22Rv1 (cell line): ENCODE results near the gene GNL1.

Experiments
- H3K27ac ChIP-seq: fragments of 450-650 bp; 2 replicates; pipeline ENCODE4 v1.5.1; 2017
- ZFX ChIP-seq: fragments of 450-650 bp; IDR thresholded peaks from 2 replicates; pipeline ENCODE4 v1.6.1; 2017; ENCODE audit warnings: antibody characterized with exemption, borderline replicate concordance
- TF ChIP-seq, protein P1 (sequence below): fragments of 450-650 bp; IDR thresholded peaks from 2 replicates; pipeline ENCODE4 v1.5.1; 2017; ENCODE audit warnings: mild to moderate bottlenecking

The GNL1 gene

DNA sequence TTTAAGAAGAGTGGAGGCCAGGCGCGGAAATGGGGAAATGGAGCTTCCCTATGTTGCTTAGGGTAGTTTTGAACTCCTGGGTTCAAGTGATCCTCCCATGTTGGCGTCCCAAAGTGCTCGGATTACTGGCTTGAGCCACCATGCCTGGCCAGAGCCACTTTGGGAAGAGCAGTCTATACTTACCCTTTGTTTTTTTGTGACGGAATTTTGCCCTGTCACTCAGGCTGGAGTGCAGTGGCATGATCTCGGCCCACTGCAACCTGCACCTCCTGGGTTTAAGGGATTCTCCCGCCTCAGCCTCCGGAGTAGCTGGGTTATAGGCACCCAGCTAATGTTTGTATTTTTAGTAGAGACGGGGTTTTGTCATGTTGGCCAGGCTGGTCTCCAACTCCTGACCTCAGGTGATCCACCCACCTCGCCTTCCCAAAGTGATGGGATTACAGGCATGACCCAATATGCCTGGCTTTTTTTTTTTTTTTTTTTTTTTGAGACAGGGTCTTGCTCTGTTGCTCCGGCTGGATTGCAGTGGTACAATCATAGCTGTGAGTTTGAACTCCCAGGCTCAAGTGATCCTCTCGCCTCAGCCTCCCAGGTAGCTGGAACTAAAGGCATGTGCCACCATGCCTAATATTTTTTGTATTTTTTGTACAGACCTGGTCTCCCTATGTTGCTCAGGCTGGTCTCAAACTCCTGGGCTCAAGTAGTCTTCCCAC, 42.8 kb upstream of the GNL1 start:
- peak overlapping the region; percentile 36 for H3K27ac ChIP-seq
- no peak for TF ChIP-seq ZFX
- TF ChIP-seq, protein P1, sequence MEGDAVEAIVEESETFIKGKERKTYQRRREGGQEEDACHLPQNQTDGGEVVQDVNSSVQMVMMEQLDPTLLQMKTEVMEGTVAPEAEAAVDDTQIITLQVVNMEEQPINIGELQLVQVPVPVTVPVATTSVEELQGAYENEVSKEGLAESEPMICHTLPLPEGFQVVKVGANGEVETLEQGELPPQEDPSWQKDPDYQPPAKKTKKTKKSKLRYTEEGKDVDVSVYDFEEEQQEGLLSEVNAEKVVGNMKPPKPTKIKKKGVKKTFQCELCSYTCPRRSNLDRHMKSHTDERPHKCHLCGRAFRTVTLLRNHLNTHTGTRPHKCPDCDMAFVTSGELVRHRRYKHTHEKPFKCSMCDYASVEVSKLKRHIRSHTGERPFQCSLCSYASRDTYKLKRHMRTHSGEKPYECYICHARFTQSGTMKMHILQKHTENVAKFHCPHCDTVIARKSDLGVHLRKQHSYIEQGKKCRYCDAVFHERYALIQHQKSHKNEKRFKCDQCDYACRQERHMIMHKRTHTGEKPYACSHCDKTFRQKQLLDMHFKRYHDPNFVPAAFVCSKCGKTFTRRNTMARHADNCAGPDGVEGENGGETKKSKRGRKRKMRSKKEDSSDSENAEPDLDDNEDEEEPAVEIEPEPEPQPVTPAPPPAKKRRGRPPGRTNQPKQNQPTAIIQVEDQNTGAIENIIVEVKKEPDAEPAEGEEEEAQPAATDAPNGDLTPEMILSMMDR: no peak

DNA sequence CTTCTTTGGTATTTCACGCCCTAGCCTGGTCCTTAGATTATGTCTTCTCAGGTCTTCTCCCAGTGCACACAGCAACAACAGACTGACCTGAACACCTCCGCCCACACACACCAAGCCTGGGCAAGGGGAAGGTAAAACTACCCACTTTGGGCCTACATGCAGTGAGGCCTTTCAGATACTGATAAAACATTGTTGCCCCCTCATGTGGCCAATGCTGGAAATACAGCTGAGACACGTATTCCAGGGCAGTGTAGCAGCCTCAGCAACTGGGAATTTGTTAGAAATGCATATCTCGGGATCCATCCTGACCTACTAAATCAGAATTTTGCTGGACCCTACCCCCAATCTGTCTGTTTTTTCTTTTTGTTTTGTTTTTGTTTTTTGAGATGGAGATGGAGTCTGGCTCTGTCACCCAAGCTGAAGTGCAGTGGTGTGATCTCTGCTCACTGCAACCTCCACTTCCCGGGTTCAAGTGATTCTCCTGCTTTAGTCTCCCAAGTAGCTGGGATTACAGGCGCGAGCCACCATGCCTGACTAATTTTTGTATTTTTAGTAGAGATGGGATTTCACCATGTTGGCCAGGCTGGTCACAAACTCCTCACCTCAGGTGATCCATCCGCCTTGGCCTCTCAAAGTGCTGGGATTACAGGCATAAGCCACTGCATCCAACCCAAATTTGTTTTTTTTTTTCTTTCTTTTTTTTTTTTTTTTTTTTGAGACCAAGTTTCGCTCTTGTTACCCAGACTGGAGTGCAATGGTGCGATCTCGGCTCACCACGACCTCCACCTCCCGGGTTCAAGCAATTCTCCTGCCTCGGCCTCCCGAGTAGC, 41.2 kb upstream of the GNL1 start:
- H3K27ac ChIP-seq: 0 out of 2 replicates have a peak overlapping the region, but pooled peaks have one; percentile 10
- TF ChIP-seq, protein P1: peak; percentile 86

DNA sequence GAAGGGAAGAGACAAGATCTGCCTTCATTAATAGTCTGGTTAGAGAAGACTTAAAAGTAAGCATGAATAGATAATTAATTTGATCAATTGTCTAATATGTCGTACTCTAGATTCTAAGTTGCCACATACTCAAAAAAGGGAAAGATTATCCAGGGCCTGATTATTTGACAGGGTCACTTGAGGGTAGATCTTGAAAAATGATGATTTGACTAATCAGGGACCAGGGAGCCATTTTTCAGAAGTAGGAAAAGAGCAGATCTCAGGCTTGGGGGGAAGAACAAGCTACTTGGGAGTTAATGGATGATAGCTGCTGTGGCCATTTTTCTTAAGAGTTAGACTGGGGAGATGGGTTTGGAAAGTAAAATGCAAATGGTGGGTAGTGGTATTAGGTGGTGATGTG, 36.0 kb upstream of the GNL1 start:
- TF ChIP-seq, protein P1: no peak
- TF ChIP-seq ZFX: no peak

DNA sequence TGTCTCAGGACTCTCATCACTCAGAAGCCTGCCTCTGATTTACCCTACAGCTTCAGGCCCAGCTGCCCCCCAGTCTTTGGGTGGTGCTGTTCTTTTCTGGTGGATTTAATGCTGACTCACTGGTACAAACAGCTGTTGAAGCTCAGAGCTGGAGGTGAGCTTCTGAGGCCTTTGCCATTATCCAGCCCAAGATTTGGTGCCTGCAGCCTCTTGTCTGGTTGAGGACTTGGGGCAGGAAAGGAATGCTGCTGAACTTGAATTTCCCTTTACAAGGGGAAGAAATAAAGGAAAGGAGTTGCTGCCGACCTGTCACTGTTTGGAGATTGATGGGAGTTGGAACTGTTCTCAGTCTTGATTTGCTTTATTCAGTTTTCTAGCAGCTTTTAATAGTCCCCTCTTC, 34.7 kb upstream of the GNL1 start:
- H3K27ac ChIP-seq: no peak overlapping the region
- TF ChIP-seq, protein P1: no peak
- no peak for TF ChIP-seq ZFX

More for the DNA sequence above, 36.0 kb upstream of the GNL1 start:
- H3K27ac ChIP-seq: no peak overlapping the region

DNA sequence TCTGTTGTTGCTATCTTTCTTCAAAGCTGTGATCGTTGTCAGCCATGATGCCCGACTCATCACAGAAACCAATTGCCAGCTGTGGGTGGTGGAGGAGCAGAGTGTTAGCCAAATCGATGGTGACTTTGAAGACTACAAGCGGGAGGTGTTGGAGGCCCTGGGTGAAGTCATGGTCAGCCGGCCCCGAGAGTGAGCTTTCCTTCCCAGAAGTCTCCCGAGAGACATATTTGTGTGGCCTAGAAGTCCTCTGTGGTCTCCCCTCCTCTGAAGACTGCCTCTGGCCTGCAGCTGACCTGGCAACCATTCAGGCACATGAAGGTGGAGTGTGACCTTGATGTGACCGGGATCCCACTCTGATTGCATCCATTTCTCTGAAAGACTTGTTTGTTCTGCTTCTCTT, 34.2 kb upstream of the GNL1 start:
- TF ChIP-seq, protein P1: no peak
- no peak for TF ChIP-seq ZFX
- H3K27ac ChIP-seq: no peak overlapping the region

DNA sequence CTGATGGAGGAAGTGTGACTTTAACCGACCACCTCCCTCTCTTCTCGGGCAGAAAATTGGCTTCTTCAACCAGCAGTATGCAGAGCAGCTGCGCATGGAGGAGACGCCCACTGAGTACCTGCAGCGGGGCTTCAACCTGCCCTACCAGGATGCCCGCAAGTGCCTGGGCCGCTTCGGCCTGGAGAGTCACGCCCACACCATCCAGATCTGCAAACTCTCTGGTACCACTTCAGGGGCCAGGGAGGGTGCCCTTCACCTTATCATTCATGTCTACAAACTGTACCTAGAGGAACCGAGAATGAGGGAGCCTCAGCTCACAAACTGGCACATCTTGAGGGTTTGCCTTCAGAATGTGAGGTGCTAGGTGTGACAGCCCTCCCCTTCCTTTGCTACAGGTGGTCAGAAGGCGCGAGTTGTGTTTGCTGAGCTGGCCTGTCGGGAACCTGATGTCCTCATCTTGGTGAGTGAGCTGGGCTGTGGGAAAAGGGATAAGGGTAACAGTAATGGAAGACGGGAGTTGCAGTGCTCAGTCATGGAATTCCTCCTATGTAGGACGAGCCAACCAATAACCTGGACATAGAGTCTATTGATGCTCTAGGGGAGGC, 33.6 kb upstream of the GNL1 start:
- TF ChIP-seq, protein P1: no peak
- TF ChIP-seq ZFX: no peak
- no peak overlapping the region for H3K27ac ChIP-seq
